GM12892 (cell line): ENCODE data around the gene ADAMTS13.

Source experiments
- POLR2A ChIP-seq: IDR thresholded peaks from 2 replicates; pipeline ENCODE4 v1.6.1; 2011; ENCODE audit warnings: low read depth, low read length, control low read depth
- POLR2AphosphoS5 ChIP-seq: IDR thresholded peaks from 2 replicates; pipeline ENCODE4 v1.6.1; 2011; ENCODE audit warnings: low read depth, low read length, control low read depth
- TAF1 ChIP-seq: IDR thresholded peaks from 2 replicates; pipeline ENCODE4 v1.6.1; 2011; ENCODE audit warnings: low read depth, mild to moderate bottlenecking, control low read depth, low read length, borderline replicate concordance

DNA sequence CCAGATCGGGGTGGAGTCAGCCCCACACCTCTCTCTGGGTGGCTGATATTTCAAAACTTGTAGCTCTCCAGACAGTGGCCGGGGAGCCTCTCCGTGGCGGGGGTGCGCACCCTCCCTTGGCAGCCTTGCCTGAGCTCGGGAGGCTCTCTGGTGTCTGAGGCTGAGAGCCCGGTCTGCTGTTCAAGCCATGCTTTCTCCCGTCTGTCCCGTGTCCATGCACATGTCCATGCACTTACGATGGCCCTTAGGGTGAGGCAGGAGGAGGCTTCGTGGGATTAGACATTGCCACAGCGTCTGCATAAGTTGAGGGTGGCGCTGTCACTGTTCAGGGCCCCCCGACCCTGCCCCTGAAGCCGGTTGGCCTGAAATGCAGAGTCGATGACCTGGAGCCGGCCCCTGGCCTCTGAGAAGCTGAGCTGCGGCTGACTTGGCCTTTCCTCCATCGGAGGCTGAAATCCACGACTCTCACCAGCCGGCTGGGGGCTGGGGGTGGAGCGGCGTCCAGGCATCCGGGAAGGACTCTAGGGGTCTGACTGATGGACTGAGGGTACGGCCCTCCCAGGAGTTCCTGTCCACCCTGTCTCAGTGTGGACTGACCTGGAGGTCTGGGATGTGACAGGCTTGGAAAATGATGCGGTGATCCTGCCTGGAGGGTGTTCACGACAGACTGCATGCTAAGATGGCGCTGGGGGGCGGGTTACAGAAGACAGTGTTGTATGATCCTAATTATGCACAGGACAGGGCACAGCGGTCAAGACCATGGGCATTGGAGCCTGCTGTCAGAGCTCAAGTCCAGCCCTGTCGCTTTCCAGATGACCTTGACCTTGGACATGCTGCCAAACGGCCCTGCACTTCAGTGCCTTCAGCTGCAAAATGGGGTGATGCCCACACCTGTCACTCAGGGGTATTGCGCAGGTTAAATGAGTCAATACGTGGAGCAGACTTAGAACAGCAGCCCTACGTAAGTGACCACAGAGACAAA lies 75.0 kb downstream of the ADAMTS13 start:
- TF ChIP-seq POLR2AphosphoS5 = no peak
- TF ChIP-seq TAF1 = no peak
- no peak for TF ChIP-seq POLR2A
